HepG2 (cell line): ENCODE data around the gene CRTAC1. TPM values are rescaled to one million over a fixed set of nuclear protein-coding genes. Genes with fewer than 3 reads are reported as not detected.

Source experiments
- ATAC-seq: fragments of 200-7000 bp; cut with Tn5 transposase; 3 replicates; pipeline ENCODE4 v1.9.1; 2020; ENCODE audit warnings: mild to moderate bottlenecking, moderate library complexity
- BruUV-seq: library from RNA; stranded (reverse); fragments of 400-500 nt; replicated peaks from 2 replicates; lab custom pipeline; 2021; lab: Mats Ljungman, UMichigan
- CTCF ChIA-PET: fragments of 300-600 bp; formaldehyde crosslinking; extraction: SDS; loops from one replicate; lab custom pipeline; 2021; ENCODE audit warnings: low total read pairs, inconsistent platforms, low intra/inter-chr PET ratio; lab: Yijun Ruan, JAX
- POLR2A ChIA-PET: fragments of 350-600 bp; sonication (Branson Sonifier 250); formaldehyde crosslinking; loops from one replicate; lab custom pipeline; 2020; ENCODE audit warnings: antibody characterized with exemption, inconsistent platforms; lab: Yijun Ruan, JAX
- DNase-seq: peaks from one replicate; pipeline ENCODE4 v3.0.0-alpha.2; 2015; ENCODE audit warnings: low spot score
- FAIRE-seq: peaks from 3 replicates; lab custom pipeline; 2011; peaks lifted over from hg19 to GRCh38; lab: Jason Lieb, UNC
- H2AFZ ChIP-seq: one replicate; pipeline ENCODE4 v1.6.1; 2011; ENCODE audit warnings: low read length, inconsistent platforms
- H3K27ac ChIP-seq: fragments of 300-600 bp; 3 replicates; pipeline ENCODE4 v1.8.0; 2011; ENCODE audit warnings: mixed run types, mild to moderate bottlenecking, mixed read lengths, low read length, inconsistent platforms; ENCODE audit not compliant: insufficient read depth; ENCODE audit errors: extremely low read length
- H3K27me3 ChIP-seq, 2 experiments: fragments of 200-600 bp in 1 of 2; 2 replicates in 1 of 2; 3 replicates in 1 of 2; pipeline versions ENCODE4 v1.6.0 to v1.8.0; 2011; ENCODE audit warnings: low read length in 2 of 2, mild to moderate bottlenecking in 2 of 2, moderate library complexity in 2 of 2, inconsistent platforms in 1 of 2; ENCODE audit not compliant: insufficient read depth in 2 of 2, control insufficient read depth in 1 of 2
- H3K36me3 ChIP-seq, 2 experiments: fragments of 200-600 bp in 1 of 2; replicated peaks in 1 of 2; 2 replicates in 1 of 2; 3 replicates in 1 of 2; pipeline versions ENCODE4 v1.5.1 to v1.8.0; 2011; ENCODE audit warnings: low read length in 2 of 2, inconsistent platforms in 1 of 2; ENCODE audit not compliant: insufficient read depth in 2 of 2, control insufficient read depth in 1 of 2
- H3K4me1 ChIP-seq: 2 replicates; pipeline ENCODE4 v1.5.1; 2012; ENCODE audit warnings: low read length, inconsistent platforms; ENCODE audit not compliant: insufficient read depth
- H3K4me2 ChIP-seq: 2 replicates; pipeline ENCODE4 v1.6.0; 2011; ENCODE audit warnings: low read depth, low read length, inconsistent platforms
- H3K4me3 ChIP-seq, 3 experiments: fragments of 200-600 bp in 1 of 3; sonication (generic), shearing (Covaris generic) in 1 of 3; replicated peaks in 1 of 3; 2 replicates each; pipeline ENCODE4 v1.5.1; 2011 to 2016; ENCODE audit warnings: low read length in 3 of 3, inconsistent platforms in 2 of 3, low read depth in 2 of 3, mild to moderate bottlenecking in 2 of 3, control low read depth in 1 of 3, mixed read lengths in 1 of 3; ENCODE audit not compliant: insufficient read depth in 1 of 3
- H3K79me2 ChIP-seq: one replicate; pipeline ENCODE4 v1.6.1; 2011; ENCODE audit warnings: low read length, inconsistent platforms; ENCODE audit not compliant: insufficient read depth
- H3K9ac ChIP-seq: 2 replicates; pipeline ENCODE4 v1.6.0; 2011; ENCODE audit warnings: mild to moderate bottlenecking, low read depth, low read length, inconsistent platforms; ENCODE audit not compliant: insufficient read depth
- H3K9me3 ChIP-seq: 2 replicates; pipeline ENCODE4 v1.5.1; 2012; ENCODE audit warnings: mild to moderate bottlenecking, low read length
- H4K20me1 ChIP-seq: 2 replicates; pipeline ENCODE4 v1.6.0; 2011; ENCODE audit warnings: inconsistent platforms, mild to moderate bottlenecking, low read length, moderate library complexity; ENCODE audit not compliant: insufficient read depth
- GTF3A ChIP-seq: sonication (generic); formaldehyde crosslinking; conservative IDR thresholded peaks from 2 replicates; pipeline ENCODE4 v1.4.0; 2020; ENCODE audit warnings: mild to moderate bottlenecking, missing genetic modification reagents
- MAFF ChIP-seq: IDR thresholded peaks from 2 replicates; pipeline ENCODE4 v1.6.1; 2011; ENCODE audit warnings: low read depth, low read length, improper control_type of control experiment
- MAFK ChIP-seq, 2 experiments: IDR thresholded peaks in 1 of 2; conservative IDR thresholded peaks in 1 of 2; 2 replicates each; pipeline ENCODE4 v1.6.1; 2011; ENCODE audit warnings: improper control_type of control experiment in 2 of 2, low read length in 2 of 2
- RNF2 ChIP-seq: fragments of 450-650 bp; conservative IDR thresholded peaks from 2 replicates; pipeline ENCODE4 v1.6.1; 2016; ENCODE audit warnings: low read depth
- SUZ12 ChIP-seq: fragments of 150-350 bp; IDR thresholded peaks from 2 replicates; pipeline ENCODE4 v1.6.1; 2014; ENCODE audit warnings: low read depth, low read length
- ZBTB8A ChIP-seq: sonication (generic); formaldehyde crosslinking; IDR thresholded peaks from 2 replicates; pipeline ENCODE4 v1.4.0; 2020; ENCODE audit warnings: mild to moderate bottlenecking, low read depth, missing genetic modification reagents, borderline replicate concordance
- WGBS: methylation state at CpG from one replicate; pipeline ENCODE4 v1.1.6; 2017; ENCODE audit warnings: low lambda C conversion rate; 5-methylcytosine and 5-hydroxymethylcytosine counted together
- in situ Hi-C: cut with HindIII; loops from 2 replicates; pipeline ENCODE4 v1.10.0; 2017; ENCODE audit warnings: low pct_unique_long_range_greater_than_20kb; ENCODE audit not compliant: extremely low pct_ligation_motif_present
- intact Hi-C: fragments of 100-400 bp; cut with micrococcal nuclease; formaldehyde crosslinking; loops from one replicate; pipeline ENCODE4 v1.10.0; 2022; ENCODE audit not compliant: unreplicated experiment
- polyA plus RNA-seq, 8 experiments: library from polyadenylated mRNA; depleted of rRNA in 3 of 8; stranded (reverse) in 7 of 8; unstranded in 1 of 8; fragments of >200 nt; fragmentation: Illumina TruSeq in 4 of 8; extraction: Trizol in 4 of 8; gene quantifications; 2 replicates each; pipeline versions ENCODE4 v1.2.1 to v1.2.3, GENCODE V29; 2011 to 2016; ENCODE audit warnings: low read depth in 4 of 8, missing spikeins in 1 of 8, mixed read lengths in 1 of 8; ENCODE audit not compliant: insufficient read depth in 1 of 8
- total RNA-seq, 5 experiments: library from RNA; depleted of rRNA; stranded (reverse); fragments of >200 nt; fragmentation: Illumina TruSeq; extraction: Trizol; gene quantifications; 2 replicates each; pipeline ENCODE4 v1.2.3, GENCODE V29; 2016; ENCODE audit warnings: low read depth in 1 of 5
- TF ChIP-seq, protein P1 (sequence below): IDR thresholded peaks from 2 replicates; pipeline ENCODE4 v1.6.1; 2012; ENCODE audit warnings: inconsistent platforms
- TF ChIP-seq, protein P2 (sequence below): sonication (generic); formaldehyde crosslinking; IDR thresholded peaks from 2 replicates; pipeline ENCODE4 v1.4.0; 2020; ENCODE audit warnings: mild to moderate bottlenecking, missing genetic modification reagents

The CRTAC1 gene
- total and polyA plus RNA-seq, 2 of the 13 experiments (the other 11 are each of a cell fraction or from before 2014, with no cell fraction given), result not detected

DNA sequence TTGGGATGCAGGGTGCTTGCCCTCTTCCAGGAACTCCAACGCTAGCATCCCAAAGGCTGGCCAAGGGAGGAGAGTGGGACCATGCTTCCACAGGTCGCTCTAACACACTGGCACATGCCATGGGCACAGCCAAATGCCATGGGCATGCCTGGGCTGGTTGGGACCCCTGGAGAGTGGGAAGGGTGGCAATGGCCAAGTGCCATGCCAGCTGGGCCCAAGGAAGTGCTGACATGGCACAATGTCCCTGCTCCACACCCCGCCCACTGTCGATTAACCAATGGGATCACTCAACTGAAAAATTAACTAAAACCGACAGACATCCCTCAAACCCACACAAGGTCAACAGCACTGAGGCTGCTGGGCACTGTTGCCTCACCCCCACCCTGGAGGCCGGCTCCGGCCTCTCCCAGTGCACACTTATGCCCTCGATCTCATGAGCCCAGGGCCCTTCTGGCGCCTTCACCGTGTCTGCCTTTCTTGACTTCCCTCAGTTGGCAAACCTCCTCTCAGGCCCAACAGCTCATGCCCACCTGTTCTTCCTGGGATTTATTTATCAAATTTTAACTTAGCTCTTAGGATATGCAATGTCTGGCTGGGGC lies 97.4 kb downstream of the CRTAC1 start:
- POLR2A ChIA-PET, result no interaction called here
- intact Hi-C loops (no loop called here), in situ Hi-C loops (no loop called here)
- no peak overlapping the region for H3K4me2 ChIP-seq
- H2AFZ ChIP-seq, result no peak overlapping the region
- peaks cover 5 to 60% of the 10 kb centered on the region in 2 experiments for H3K27me3 ChIP-seq
- H3K4me3 ChIP-seq, result no peak overlapping the region
- no TSS peak for BruUV-seq
- H3K79me2 ChIP-seq, result no peaks in the 10 kb centered on the region
- H3K9ac ChIP-seq, result no peak overlapping the region
- TF ChIP-seq MAFF (peak; percentile 93), RNF2 (no peak), SUZ12 (no peak), MAFK (conservative IDR thresholded peaks at IDR 0.05 in 1 of 2, IDR thresholded peaks at IDR 0.05 in 1 of 2; ENCODE audit: low read length in 2 of 2) (peak; percentile 88 to 95), GTF3A (CRISPR knock-in tag) (no peak), ZBTB8A (CRISPR knock-in tag) (no peak)
- TF ChIP-seq, protein P1, sequence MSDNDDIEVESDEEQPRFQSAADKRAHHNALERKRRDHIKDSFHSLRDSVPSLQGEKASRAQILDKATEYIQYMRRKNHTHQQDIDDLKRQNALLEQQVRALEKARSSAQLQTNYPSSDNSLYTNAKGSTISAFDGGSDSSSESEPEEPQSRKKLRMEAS, result no peak
- TF ChIP-seq, protein P2, sequence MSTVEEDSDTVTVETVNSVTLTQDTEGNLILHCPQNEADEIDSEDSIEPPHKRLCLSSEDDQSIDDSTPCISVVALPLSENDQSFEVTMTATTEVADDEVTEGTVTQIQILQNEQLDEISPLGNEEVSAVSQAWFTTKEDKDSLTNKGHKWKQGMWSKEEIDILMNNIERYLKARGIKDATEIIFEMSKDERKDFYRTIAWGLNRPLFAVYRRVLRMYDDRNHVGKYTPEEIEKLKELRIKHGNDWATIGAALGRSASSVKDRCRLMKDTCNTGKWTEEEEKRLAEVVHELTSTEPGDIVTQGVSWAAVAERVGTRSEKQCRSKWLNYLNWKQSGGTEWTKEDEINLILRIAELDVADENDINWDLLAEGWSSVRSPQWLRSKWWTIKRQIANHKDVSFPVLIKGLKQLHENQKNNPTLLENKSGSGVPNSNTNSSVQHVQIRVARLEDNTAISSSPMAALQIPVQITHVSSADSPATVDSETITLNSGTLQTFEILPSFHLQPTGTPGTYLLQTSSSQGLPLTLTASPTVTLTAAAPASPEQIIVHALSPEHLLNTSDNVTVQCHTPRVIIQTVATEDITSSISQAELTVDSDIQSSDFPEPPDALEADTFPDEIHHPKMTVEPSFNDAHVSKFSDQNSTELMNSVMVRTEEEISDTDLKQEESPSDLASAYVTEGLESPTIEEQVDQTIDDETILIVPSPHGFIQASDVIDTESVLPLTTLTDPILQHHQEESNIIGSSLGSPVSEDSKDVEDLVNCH (CRISPR knock-in tag), result no peak
- 29% methylated on average over 7 of the region's 10 CpGs for WGBS
- no peak for DNase-seq
- H3K27ac ChIP-seq, result no peak overlapping the region
- CTCF ChIA-PET, result no interaction called here
- no peak for FAIRE-seq
- H3K36me3 ChIP-seq, result no peaks in the 10 kb centered on the region
- ATAC-seq, result no peak
- H3K4me1 ChIP-seq, result no peaks in the 10 kb centered on the region
- H3K9me3 ChIP-seq, result no peaks in the 10 kb centered on the region
- H4K20me1 ChIP-seq, result no peaks in the 10 kb centered on the region
